Measurements from ENCODE around the gene NSUN4. TPM values are rescaled to one million over a fixed set of nuclear protein-coding genes. Genes with fewer than 3 reads are reported as not detected.
A peak's percentile ranks its signal among the peaks of the same experiment; 100 is the strongest.

The NSUN4 gene
- total and polyA plus RNA-seq, 9 of the 15 experiments (the other 6 are each of a cell fraction or from before 2014, with no cell fraction given) = 33.4 to 60.2 (median 46.3) TPM

DNA sequence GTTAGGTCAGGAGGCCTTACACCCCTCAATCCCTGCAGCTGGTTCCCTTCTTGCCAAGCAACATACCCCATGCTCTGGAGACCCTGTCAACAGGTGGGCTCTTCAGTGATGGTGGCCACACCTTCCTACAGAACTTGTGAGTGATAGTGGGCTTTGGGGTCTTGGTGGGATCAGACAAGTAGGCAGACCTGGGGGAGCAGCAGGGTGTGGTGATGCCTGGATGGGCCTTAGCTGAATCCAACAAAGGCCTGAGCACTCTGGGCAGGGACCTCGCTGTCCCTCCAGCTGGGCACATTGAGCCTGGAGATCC lies 68.4 kb downstream of the NSUN4 start:
- Histone ChIP-seq H3K36me3 (ENCODE audit: control insufficient read depth, insufficient read depth, low read length) (no peaks in the 10 kb centered on the region), H3K4me2 (ENCODE audit: insufficient read depth, low read length) (no peak overlapping the region), H2AFZ (ENCODE audit: low read depth, low read length) (no peak overlapping the region), H3K27me3 (ENCODE audit: control insufficient read depth in 2 of 2, insufficient read depth in 2 of 2, low read length in 2 of 2) (no peaks in the 10 kb centered on the region), H3K4me3 (no peak overlapping the region), H3K9me1 (ENCODE audit: control insufficient read depth, insufficient read depth, low read length) (peaks cover 5% of the 10 kb centered on the region), H3K27ac (ENCODE audit: extremely low read depth, low read depth, low read length) (no peak overlapping the region), H4K20me1 (replicated peaks; ENCODE audit: control insufficient read depth, insufficient read depth, low read length) (no peaks in the 10 kb centered on the region), H3K79me2 (ENCODE audit: control insufficient read depth, insufficient read depth, low read length) (no peaks in the 10 kb centered on the region), H3K9ac (ENCODE audit: insufficient read depth in 1 of 2, low read depth in 2 of 2, low read length in 2 of 2) (peak overlapping the region in 1 of 2 experiments; percentile 10; a peak in 1 of 4 replicates), H3K9me3 (replicated peaks; ENCODE audit: control insufficient read depth, insufficient read depth, low read depth, low read length) (no peaks in the 10 kb centered on the region), H3K4me1 (replicated peaks in 1 of 2; ENCODE audit: control insufficient read depth in 2 of 2, insufficient read depth in 2 of 2, low read length in 2 of 2) (peaks cover 20 to 56% of the 10 kb centered on the region in 2 experiments; a peak in 4 of 5 replicates)
- FAIRE-seq = no peak
- no peak for ATAC-seq
- no TSS peak for BruUV-seq (replicated peaks)
- in situ Hi-C loops (cut with MboI) = loop anchor here (5.0 kb wide), 1 partner anchor 128 kb away; a partner anchor contains a TSS
- DNase-seq (ENCODE audit: extremely low read depth in 1 of 4, low spot score in 3 of 4) = no peak
- POLR2A ChIA-PET = interaction anchor here (0.6 to 2.0 kb wide), 8 partner anchors 8 to 824 kb away, joined by 3 to 5 read pairs (median 3); no protein-coding TSS in a partner anchor
- intact Hi-C loops (cut with micrococcal nuclease) = loop anchor here (5.0 kb wide), 2 partner anchors 68 to 77 kb away; no protein-coding TSS in a partner anchor
- 22% methylated on average over 1 of the region's 1 CpG for WGBS (ENCODE audit: insufficient coverage, low coverage, missing lambda C conversion rate)
- CTCF ChIA-PET (ENCODE audit: low intra/inter-chr PET ratio) = no interaction called here
- TF ChIP-seq CBFA2T3 (IDR thresholded peaks at IDR 0.05) (no peak), GMEB1 (CRISPR knock-in tag; IDR thresholded peaks at IDR 0.05) (no peak), ZBTB12 (CRISPR knock-in tag; IDR thresholded peaks at IDR 0.05) (no peak), ZNF263 (CRISPR knock-in tag; IDR thresholded peaks at IDR 0.05; ENCODE audit: borderline replicate concordance) (no peak), IRF2 (CRISPR knock-in tag; IDR thresholded peaks at IDR 0.05) (no peak), JUN (IDR thresholded peaks at IDR 0.05; ENCODE audit: borderline replicate concordance, low read depth, low read length) (no peak), JUN (CRISPR knock-in tag; IDR thresholded peaks at IDR 0.05; ENCODE audit: borderline replicate concordance) (no peak), ZNF311 (CRISPR knock-in tag; IDR thresholded peaks at IDR 0.05) (no peak), ESRRA (IDR thresholded peaks at IDR 0.05; ENCODE audit: borderline replicate concordance, low read depth) (no peak), ZKSCAN3 (CRISPR knock-in tag; IDR thresholded peaks at IDR 0.05) (no peak), ZMIZ1 (IDR thresholded peaks at IDR 0.05; ENCODE audit: low read depth in 2 of 2, low read length in 2 of 2) (no peak), GABPB2 (CRISPR knock-in tag; conservative IDR thresholded peaks at IDR 0.05) (no peak)
- TF ChIP-seq, protein P1, sequence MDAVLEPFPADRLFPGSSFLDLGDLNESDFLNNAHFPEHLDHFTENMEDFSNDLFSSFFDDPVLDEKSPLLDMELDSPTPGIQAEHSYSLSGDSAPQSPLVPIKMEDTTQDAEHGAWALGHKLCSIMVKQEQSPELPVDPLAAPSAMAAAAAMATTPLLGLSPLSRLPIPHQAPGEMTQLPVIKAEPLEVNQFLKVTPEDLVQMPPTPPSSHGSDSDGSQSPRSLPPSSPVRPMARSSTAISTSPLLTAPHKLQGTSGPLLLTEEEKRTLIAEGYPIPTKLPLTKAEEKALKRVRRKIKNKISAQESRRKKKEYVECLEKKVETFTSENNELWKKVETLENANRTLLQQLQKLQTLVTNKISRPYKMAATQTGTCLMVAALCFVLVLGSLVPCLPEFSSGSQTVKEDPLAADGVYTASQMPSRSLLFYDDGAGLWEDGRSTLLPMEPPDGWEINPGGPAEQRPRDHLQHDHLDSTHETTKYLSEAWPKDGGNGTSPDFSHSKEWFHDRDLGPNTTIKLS (IDR thresholded peaks at IDR 0.05; ENCODE audit: borderline replicate concordance, low read depth) = no peak
- TF ChIP-seq, protein P2, sequence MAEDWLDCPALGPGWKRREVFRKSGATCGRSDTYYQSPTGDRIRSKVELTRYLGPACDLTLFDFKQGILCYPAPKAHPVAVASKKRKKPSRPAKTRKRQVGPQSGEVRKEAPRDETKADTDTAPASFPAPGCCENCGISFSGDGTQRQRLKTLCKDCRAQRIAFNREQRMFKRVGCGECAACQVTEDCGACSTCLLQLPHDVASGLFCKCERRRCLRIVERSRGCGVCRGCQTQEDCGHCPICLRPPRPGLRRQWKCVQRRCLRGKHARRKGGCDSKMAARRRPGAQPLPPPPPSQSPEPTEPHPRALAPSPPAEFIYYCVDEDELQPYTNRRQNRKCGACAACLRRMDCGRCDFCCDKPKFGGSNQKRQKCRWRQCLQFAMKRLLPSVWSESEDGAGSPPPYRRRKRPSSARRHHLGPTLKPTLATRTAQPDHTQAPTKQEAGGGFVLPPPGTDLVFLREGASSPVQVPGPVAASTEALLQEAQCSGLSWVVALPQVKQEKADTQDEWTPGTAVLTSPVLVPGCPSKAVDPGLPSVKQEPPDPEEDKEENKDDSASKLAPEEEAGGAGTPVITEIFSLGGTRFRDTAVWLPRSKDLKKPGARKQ (CRISPR knock-in tag; IDR thresholded peaks at IDR 0.05) = no peak
